Smooth muscle cell (in vitro differentiated cells): ENCODE data around the gene ZBTB39. TPM values are rescaled to one million over a fixed set of nuclear protein-coding genes. Genes with fewer than 3 reads are reported as not detected.

ENCODE experiments used
- DNase-seq: peaks from one replicate; lab custom pipeline; 2025; ENCODE audit not compliant: unreplicated experiment; lab: John Stamatoyannopoulos, UW
- H2AFZ ChIP-seq: fragments of 200-600 bp; sonication (generic); 2 replicates; pipeline ENCODE4 v1.6.0; 2016; ENCODE audit warnings: antibody characterized with exemption, low read depth, mild to moderate bottlenecking
- H3F3A ChIP-seq: fragments of 200-600 bp; sonication (generic); 2 replicates; pipeline ENCODE4 v1.6.0; 2017; ENCODE audit warnings: antibody characterized with exemption, low read depth
- H3K27ac ChIP-seq: fragments of 200-600 bp; sonication (generic); 2 replicates; pipeline ENCODE4 v1.5.1; 2016; ENCODE audit warnings: low read depth, mild to moderate bottlenecking
- H3K27me3 ChIP-seq: fragments of 200-600 bp; sonication (generic); 2 replicates; pipeline ENCODE4 v1.6.1; 2016; ENCODE audit warnings: low read depth, mild to moderate bottlenecking
- H3K36me3 ChIP-seq: fragments of 200-600 bp; sonication (generic); 2 replicates; pipeline ENCODE4 v1.5.1; 2016; ENCODE audit warnings: low read depth
- H3K4me1 ChIP-seq: fragments of 200-600 bp; sonication (generic); 2 replicates; pipeline ENCODE4 v1.5.1; 2016; ENCODE audit warnings: low read depth
- H3K4me2 ChIP-seq: fragments of 200-600 bp; sonication (generic); 2 replicates; pipeline ENCODE4 v1.6.0; 2016; ENCODE audit warnings: mild to moderate bottlenecking
- H3K4me3 ChIP-seq: fragments of 200-600 bp; sonication (generic); 2 replicates; pipeline ENCODE4 v1.5.1; 2016; ENCODE audit warnings: mild to moderate bottlenecking
- H3K79me2 ChIP-seq: fragments of 200-600 bp; sonication (generic); 2 replicates; pipeline ENCODE4 v1.6.0; 2016; ENCODE audit warnings: low read depth, mild to moderate bottlenecking
- H3K9ac ChIP-seq: fragments of 200-600 bp; sonication (generic); 2 replicates; pipeline ENCODE4 v1.6.0; 2016; ENCODE audit warnings: low read depth
- H3K9me3 ChIP-seq: fragments of 200-600 bp; sonication (generic); replicated peaks from 2 replicates; pipeline ENCODE4 v1.5.1; 2016; ENCODE audit warnings: low read depth
- H4K20me1 ChIP-seq: fragments of 200-600 bp; sonication (generic); 2 replicates; pipeline ENCODE4 v1.6.0; 2016; ENCODE audit warnings: low read depth
- WGBS: methylation state at CpG from one replicate; pipeline ENCODE4 v1.1.7; 2016; ENCODE audit warnings: low lambda C conversion rate; 5-methylcytosine and 5-hydroxymethylcytosine counted together
- polyA plus RNA-seq: library from polyadenylated mRNA; unstranded; fragments of >200 nt; fragmentation: Nextera tagmentation; extraction: Ambion mirVana; gene quantifications from 2 replicates; pipeline ENCODE4 v1.2.1, GENCODE V29; 2016
- total RNA-seq: library from RNA; depleted of rRNA; stranded (reverse); fragments of >200 nt; gene quantifications from 2 replicates; pipeline ENCODE4 v1.2.3, GENCODE V29; 2014
- TF ChIP-seq, protein P1 (sequence below): fragments of 200-600 bp; sonication (generic); IDR thresholded peaks from 2 replicates; pipeline ENCODE4 v1.5.1; 2017; ENCODE audit warnings: borderline replicate concordance, mild to moderate bottlenecking, antibody characterized with exemption; ENCODE audit not compliant: insufficient read depth, poor library complexity, severe bottlenecking

The ZBTB39 gene
- total and polyA plus RNA-seq, 2 experiments from 2014 or later = 3.6 to 8.5 TPM

DNA sequence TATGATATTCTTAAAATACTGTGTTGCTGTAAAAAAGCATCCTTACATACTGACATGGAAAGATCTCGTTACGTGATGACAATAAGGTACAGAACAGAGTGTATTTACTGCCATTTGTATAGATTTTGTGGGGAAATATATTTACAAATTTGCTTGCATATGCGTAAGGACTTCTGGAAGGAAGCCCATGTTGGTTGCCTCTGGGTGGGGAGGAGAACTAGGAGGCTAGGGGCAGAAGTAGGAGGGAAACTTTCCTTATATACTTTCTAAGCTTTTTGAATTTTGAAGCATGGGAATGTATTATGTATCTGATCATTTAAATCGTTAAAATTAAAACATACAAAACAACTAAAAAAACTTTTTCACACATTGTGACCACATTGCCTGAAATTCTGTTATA, 33.9 kb upstream of the ZBTB39 start:
- H3K4me3 ChIP-seq = no peak overlapping the region
- no peaks in the 10 kb centered on the region for H3K79me2 ChIP-seq
- H3K27ac ChIP-seq = no peak overlapping the region
- DNase-seq = no peak
- H3K36me3 ChIP-seq = no peaks in the 10 kb centered on the region
- H3K4me2 ChIP-seq = no peak overlapping the region
- H3K27me3 ChIP-seq = peaks cover 13% of the 10 kb centered on the region
- no peaks in the 10 kb centered on the region for H3K4me1 ChIP-seq
- no peak overlapping the region for H3K9ac ChIP-seq
- H2AFZ ChIP-seq = no peak overlapping the region
- WGBS = 93% methylated on average over 4 of the region's 4 CpGs
- no peaks in the 10 kb centered on the region for H3K9me3 ChIP-seq
- H4K20me1 ChIP-seq = no peaks in the 10 kb centered on the region
- H3F3A ChIP-seq = peaks cover 6% of the 10 kb centered on the region
- TF ChIP-seq, protein P1, sequence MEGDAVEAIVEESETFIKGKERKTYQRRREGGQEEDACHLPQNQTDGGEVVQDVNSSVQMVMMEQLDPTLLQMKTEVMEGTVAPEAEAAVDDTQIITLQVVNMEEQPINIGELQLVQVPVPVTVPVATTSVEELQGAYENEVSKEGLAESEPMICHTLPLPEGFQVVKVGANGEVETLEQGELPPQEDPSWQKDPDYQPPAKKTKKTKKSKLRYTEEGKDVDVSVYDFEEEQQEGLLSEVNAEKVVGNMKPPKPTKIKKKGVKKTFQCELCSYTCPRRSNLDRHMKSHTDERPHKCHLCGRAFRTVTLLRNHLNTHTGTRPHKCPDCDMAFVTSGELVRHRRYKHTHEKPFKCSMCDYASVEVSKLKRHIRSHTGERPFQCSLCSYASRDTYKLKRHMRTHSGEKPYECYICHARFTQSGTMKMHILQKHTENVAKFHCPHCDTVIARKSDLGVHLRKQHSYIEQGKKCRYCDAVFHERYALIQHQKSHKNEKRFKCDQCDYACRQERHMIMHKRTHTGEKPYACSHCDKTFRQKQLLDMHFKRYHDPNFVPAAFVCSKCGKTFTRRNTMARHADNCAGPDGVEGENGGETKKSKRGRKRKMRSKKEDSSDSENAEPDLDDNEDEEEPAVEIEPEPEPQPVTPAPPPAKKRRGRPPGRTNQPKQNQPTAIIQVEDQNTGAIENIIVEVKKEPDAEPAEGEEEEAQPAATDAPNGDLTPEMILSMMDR = no peak

DNA sequence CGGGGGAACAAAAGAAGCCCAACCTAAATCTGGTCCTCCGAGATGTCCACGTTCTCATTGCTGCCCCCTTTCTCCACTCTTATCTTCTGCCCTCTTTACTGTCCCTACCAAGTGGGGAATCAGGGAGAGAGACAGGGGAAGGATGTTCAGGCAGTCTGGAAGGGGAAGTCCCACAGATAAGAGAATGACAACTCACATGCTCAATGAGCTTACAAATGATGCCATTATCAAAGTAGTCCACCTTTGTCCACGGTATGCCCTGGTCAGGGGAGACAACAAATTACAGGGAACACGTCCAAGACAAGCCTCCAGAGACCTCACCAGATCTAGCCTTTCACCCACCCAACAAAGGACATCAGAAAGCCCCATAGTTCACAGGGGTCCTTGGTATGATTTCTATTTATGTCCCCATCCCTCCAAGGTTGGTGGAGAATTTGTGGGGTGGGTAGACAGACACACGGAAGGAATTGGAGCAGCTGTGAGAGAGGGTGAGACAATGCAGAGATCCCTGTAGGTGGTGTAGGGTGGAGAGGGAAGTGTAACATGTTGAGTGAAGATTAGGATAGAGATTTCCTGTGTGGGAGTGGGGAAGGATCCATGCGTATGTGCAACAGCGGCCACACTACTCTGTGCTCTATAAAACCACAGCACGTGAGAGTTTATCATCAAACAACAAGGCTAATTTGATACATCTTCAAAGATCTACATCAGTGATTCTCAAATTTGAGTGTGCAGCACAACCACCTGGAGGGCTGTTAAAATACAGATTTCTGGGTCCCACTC, 32.9 kb upstream of the ZBTB39 start:
- no peak for DNase-seq
- Histone ChIP-seq H3K9me3 (no peaks in the 10 kb centered on the region), H3K36me3 (no peaks in the 10 kb centered on the region), H3K27me3 (peaks cover 13% of the 10 kb centered on the region), H3K4me2 (no peak overlapping the region), H3K4me1 (no peaks in the 10 kb centered on the region), H4K20me1 (no peaks in the 10 kb centered on the region), H3F3A (no peaks in the 10 kb centered on the region), H3K4me3 (no peak overlapping the region), H3K9ac (no peak overlapping the region), H3K79me2 (no peaks in the 10 kb centered on the region), H2AFZ (no peak overlapping the region), H3K27ac (no peak overlapping the region)
- TF ChIP-seq, protein P1 = no peak
- 86% methylated on average over 9 of the region's 9 CpGs for WGBS

DNA sequence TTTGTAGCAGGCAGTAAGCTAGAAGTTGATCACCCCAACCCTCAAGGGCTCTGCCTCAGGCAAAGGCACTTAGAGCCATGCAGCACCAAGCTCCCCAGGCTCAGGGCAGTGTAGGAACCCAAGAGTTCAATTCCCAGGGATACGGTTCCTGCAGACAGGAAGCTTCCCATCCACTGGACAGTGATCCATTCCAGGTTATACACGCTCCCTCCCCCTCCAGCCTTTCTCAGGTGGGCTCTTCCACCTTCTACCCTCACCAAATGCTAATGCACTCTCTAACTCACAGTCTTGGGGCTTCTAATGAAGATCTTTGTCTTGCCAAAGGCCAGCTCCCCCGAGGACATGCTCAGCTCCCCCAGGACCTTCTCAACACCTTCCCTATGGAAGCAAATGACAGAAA, 30.9 kb upstream of the ZBTB39 start:
- no peaks in the 10 kb centered on the region for H4K20me1 ChIP-seq
- no peaks in the 10 kb centered on the region for H3F3A ChIP-seq
- H3K4me2 ChIP-seq = no peak overlapping the region
- DNase-seq = no peak
- H2AFZ ChIP-seq = no peak overlapping the region
- H3K79me2 ChIP-seq = no peaks in the 10 kb centered on the region
- TF ChIP-seq, protein P1 = no peak
- no peak overlapping the region for H3K27ac ChIP-seq
- no peaks in the 10 kb centered on the region for H3K4me1 ChIP-seq
- H3K27me3 ChIP-seq = peaks cover 12% of the 10 kb centered on the region
- H3K9me3 ChIP-seq = no peaks in the 10 kb centered on the region
- 90% methylated on average over 3 of the region's 3 CpGs for WGBS
- H3K9ac ChIP-seq = no peak overlapping the region
- H3K4me3 ChIP-seq = no peak overlapping the region
- H3K36me3 ChIP-seq = no peaks in the 10 kb centered on the region

DNA sequence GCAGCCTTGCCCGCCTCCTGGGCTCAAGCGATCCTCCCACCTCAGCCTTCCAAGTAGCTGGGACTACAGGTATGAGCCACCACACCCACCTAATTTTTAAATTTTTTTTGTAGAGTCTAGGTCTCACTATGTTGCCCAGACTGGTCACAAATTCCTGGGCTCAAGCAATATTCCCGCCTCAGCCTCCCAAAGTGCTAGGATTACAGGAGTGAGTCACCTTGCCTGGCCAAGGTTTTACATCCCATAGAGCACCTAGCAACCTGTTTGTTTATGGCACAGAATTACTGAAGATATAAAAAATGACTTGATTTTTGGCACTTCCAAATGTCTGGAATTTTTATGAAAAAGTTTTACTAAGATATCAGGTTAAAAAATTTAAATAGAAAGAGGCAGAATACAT, 27.1 kb upstream of the ZBTB39 start:
- 84% methylated on average over 3 of the region's 3 CpGs for WGBS
- Histone ChIP-seq H4K20me1 (no peaks in the 10 kb centered on the region), H3K9me3 (no peaks in the 10 kb centered on the region), H2AFZ (no peak overlapping the region), H3K27ac (no peak overlapping the region), H3K36me3 (no peaks in the 10 kb centered on the region), H3K4me2 (no peak overlapping the region), H3K79me2 (no peaks in the 10 kb centered on the region), H3K4me1 (no peaks in the 10 kb centered on the region), H3K9ac (no peak overlapping the region), H3F3A (no peaks in the 10 kb centered on the region), H3K27me3 (no peaks in the 10 kb centered on the region), H3K4me3 (no peak overlapping the region)
- TF ChIP-seq, protein P1 = no peak
- DNase-seq = no peak
